Activated naive CD8-positive, alpha-beta T cell treated with anti-CD3 and anti-CD28 coated beads, Interleukin-2, amount 10 ng/mL, durations not matched to agents 7 days and 5 days (primary cell): ENCODE data around the gene LKAAEAR1. TPM values are rescaled to one million over a fixed set of nuclear protein-coding genes. Genes with fewer than 3 reads are reported as not detected.
A peak's percentile ranks its signal among the peaks of the same experiment; 100 is the strongest.

ENCODE experiments used
- ATAC-seq: fragments of 150-1000 bp; cut with Tn5 transposase; one replicate; pipeline ENCODE4 v1.10.0; 2021; ENCODE audit warnings: low read depth, moderate library complexity
- POLR2A ChIA-PET: fragments of 350-600 bp; sonication (Branson Sonifier 250); formaldehyde crosslinking; loops from one replicate; lab custom pipeline; 2021; ENCODE audit warnings: antibody characterized with exemption; lab: Charles Lee
- DNase-seq: peaks from one replicate; pipeline ENCODE4 v3.0.0; 2021
- H3K27ac Mint-ChIP-seq: one replicate; pipeline ENCODE4 v1.8.0; 2022; ENCODE audit warnings: mild to moderate bottlenecking, mixed read lengths
- H3K27me3 Mint-ChIP-seq: one replicate; pipeline ENCODE4 v1.8.0; 2022; ENCODE audit warnings: mild to moderate bottlenecking, moderate library complexity, mixed read lengths
- H3K36me3 Mint-ChIP-seq: one replicate; pipeline ENCODE4 v1.8.0; 2021; ENCODE audit warnings: mild to moderate bottlenecking, mixed read lengths
- H3K4me1 Mint-ChIP-seq: one replicate; pipeline ENCODE4 v1.8.0; 2021; ENCODE audit warnings: mixed read lengths
- H3K4me3 Mint-ChIP-seq: one replicate; pipeline ENCODE4 v1.8.0; 2022; ENCODE audit warnings: mild to moderate bottlenecking, moderate library complexity, mixed read lengths
- H3K9me3 Mint-ChIP-seq: one replicate; pipeline ENCODE4 v1.8.0; 2021; ENCODE audit warnings: mixed read lengths
- microRNA-seq: library from miRNA; unstranded; fragments of <30 nt; microRNA quantifications from one replicate; pipeline ENCODE4 v1.2.0, GENCODE V29; 2022
- total RNA-seq, 2 experiments: library from RNA; stranded (reverse); gene quantifications; one replicate each; pipeline ENCODE4 v1.2.3, GENCODE V29; 2021

The LKAAEAR1 gene
- total RNA-seq, 2 experiments from 2014 or later: 0.57 to 1.1 TPM

- H3K27me3 Mint-ChIP-seq: no peaks in the 10 kb centered on the region
- peak overlapping the region; percentile 84 for H3K4me3 Mint-ChIP-seq
- no peaks in the 10 kb centered on the region for H3K9me3 Mint-ChIP-seq
- H3K36me3 Mint-ChIP-seq: peaks cover 9% of the 10 kb centered on the region
- peak overlapping the region; percentile 98 for H3K27ac Mint-ChIP-seq
- H3K4me1 Mint-ChIP-seq: peaks cover 45% of the 10 kb centered on the region
- DNase-seq (peak; percentile 73), ATAC-seq (peak; percentile 55)
- POLR2A ChIA-PET: interaction anchor here (1.1 to 7.1 kb wide), 4 partner anchors 8 to 55 kb away, joined by 3 to 142 read pairs (median 4); partner anchors contain the start of genes OPRL1, PRPF6, RGS19 and SAMD10
Measured at GRCh38 chr20:64035066-64035932, 48.9 kb downstream of the LKAAEAR1 start.

GRCh38 chr20:64033981-64034493, 50.2 kb downstream of the LKAAEAR1 start:
- POLR2A ChIA-PET: interaction anchor here (1.0 to 1.7 kb wide), 2 partner anchors 54 to 513 kb away, joined by 4 to 8 read pairs; partner anchors contain the start of genes PPDPF and SAMD10
- peaks cover 38% of the 10 kb centered on the region for H3K4me1 Mint-ChIP-seq
- no peak for DNase-seq
- no peaks in the 10 kb centered on the region for H3K9me3 Mint-ChIP-seq
- ATAC-seq: no peak
- peak overlapping the region; percentile 81 for H3K4me3 Mint-ChIP-seq
- peaks cover 8% of the 10 kb centered on the region for H3K36me3 Mint-ChIP-seq
- no peaks in the 10 kb centered on the region for H3K27me3 Mint-ChIP-seq
- peak overlapping the region; percentile 98 for H3K27ac Mint-ChIP-seq

Small RNAs within 50 kb of the gene (microRNA-seq; reads per million reads assigned to microRNA genes)
- not detected for gene MIR6813

Other genes starting within 250 kb of the LKAAEAR1 start
- not detected for gene ABHD16B, start 222.9 kb downstream of the LKAAEAR1 start, total RNA-seq
- 10 to 100 TPM; 37.9 to 39.5 TPM for gene TPD52L2, start 219.1 kb downstream of the LKAAEAR1 start, total RNA-seq
- 10 to 100 TPM; 48.3 to 49.2 TPM for gene DNAJC5, start 189.3 kb downstream of the LKAAEAR1 start, total RNA-seq
- 10 to 100 TPM; 45.0 to 48.4 TPM for gene UCKL1, start 128.0 kb downstream of the LKAAEAR1 start, total RNA-seq
- 10 to 100 TPM; 15.4 TPM for gene ZNF512B, start 114.5 kb downstream of the LKAAEAR1 start, total RNA-seq
- 10 to 100 TPM; 16.2 to 18.8 TPM for gene SAMD10, start 104.8 kb downstream of the LKAAEAR1 start, total RNA-seq
- 10 to 100 TPM; 76.7 to 78.4 TPM for gene PRPF6, start 103.3 kb downstream of the LKAAEAR1 start, total RNA-seq
- gene C20orf204, start 48.2 kb downstream of the LKAAEAR1 start, total RNA-seq: 1 to 10 TPM; 9.7 to 9.8 TPM
- under 1 TPM; 0.30 to 0.51 TPM for gene SOX18, start 34.8 kb downstream of the LKAAEAR1 start, total RNA-seq
- gene TCEA2, start 21.2 kb downstream of the LKAAEAR1 start, total RNA-seq: 10 to 100 TPM; 65.3 to 74.9 TPM
- gene RGS19, start 4.9 kb downstream of the LKAAEAR1 start, total RNA-seq: 100 to 1,000 TPM in 1 of 2 experiments, 10 to 100 TPM in 1; 95.1 to 106 TPM
- gene OPRL1, start 4.3 kb downstream of the LKAAEAR1 start, total RNA-seq: 1 to 10 TPM; 1.8 to 2.6 TPM
- not detected for gene NPBWR2, start 23.2 kb upstream of the LKAAEAR1 start, total RNA-seq
- gene MYT1, start 80.1 kb upstream of the LKAAEAR1 start, total RNA-seq: under 1 TPM in 1 of 2 experiments, not detected in 1; 0.06 TPM
- gene PCMTD2, start 171.3 kb upstream of the LKAAEAR1 start, total RNA-seq: 10 to 100 TPM; 74.5 to 83.1 TPM